K562 (cell line): ENCODE measurements around the gene TERB2. TPM values are rescaled to one million over a fixed set of nuclear protein-coding genes. Genes with fewer than 3 reads are reported as not detected.

Experiments used
- C11orf30 ChIP-seq: fragments of 450-650 bp; IDR thresholded peaks from 2 replicates; pipeline ENCODE4 v1.6.1; 2016; ENCODE audit warnings: low read depth, mild to moderate bottlenecking
- CAMTA2 ChIP-seq: fragments of 250-450 bp; sonication (Bioruptor Pico); conservative IDR thresholded peaks from 2 replicates; pipeline ENCODE4 v1.5.1; 2022
- CEBPG ChIP-seq, 3 experiments: fragments of 200-800 bp in 1 of 3; sonication (Bioruptor generic) in 1 of 3; sonication (generic) in 1 of 3; formaldehyde crosslinking in 1 of 3; IDR thresholded peaks in 2 of 3; conservative IDR thresholded peaks in 1 of 3; 2 replicates each; pipeline versions ENCODE4 v1.6.1 to v1.8.0; 2016 to 2022; ENCODE audit warnings: missing compliant biosample characterization in 2 of 3, missing genetic modification characterization in 2 of 3, mild to moderate bottlenecking in 1 of 3, missing genetic modification reagents in 1 of 3
- DDX20 ChIP-seq: fragments of 450-650 bp; IDR thresholded peaks from 2 replicates; pipeline ENCODE4 v1.6.1; 2016; ENCODE audit warnings: missing genetic modification characterization, low read depth, mild to moderate bottlenecking, missing compliant biosample characterization, moderate library complexity
- FIP1L1 ChIP-seq: fragments of 200-400 bp; formaldehyde crosslinking; IDR thresholded peaks from 2 replicates; pipeline ENCODE4 v1.6.1; 2018; ENCODE audit warnings: mild to moderate bottlenecking, low read depth, low read length; ENCODE audit not compliant: poor library complexity, severe bottlenecking
- JUNB ChIP-seq: fragments of 450-650 bp; formaldehyde crosslinking; conservative IDR thresholded peaks from 2 replicates; pipeline ENCODE4 v1.4.0; 2020; ENCODE audit warnings: mild to moderate bottlenecking
- TBP ChIP-seq: optimal IDR thresholded peaks from 2 replicates; pipeline ENCODE3; 2011; ENCODE audit warnings: low read depth, low read length, improper control_type of control experiment
- ZNF316 ChIP-seq: fragments of 450-650 bp; IDR thresholded peaks from 2 replicates; pipeline ENCODE4 v1.6.1; 2016
- ZNF696 ChIP-seq: fragments of 250-450 bp; sonication (Bioruptor Pico); conservative IDR thresholded peaks from 2 replicates; pipeline ENCODE4 v1.4.0; 2020; ENCODE audit warnings: mild to moderate bottlenecking, moderate library complexity
- ZNF75A ChIP-seq: fragments of 450-650 bp; formaldehyde crosslinking; IDR thresholded peaks from 2 replicates; pipeline ENCODE4 v1.4.0; 2020; ENCODE audit warnings: mild to moderate bottlenecking
- ZNF785 ChIP-seq: fragments of 250-450 bp; sonication (Bioruptor Pico); IDR thresholded peaks from 2 replicates; pipeline ENCODE4 v1.4.0; 2020; ENCODE audit warnings: mild to moderate bottlenecking
- polyA plus RNA-seq, 8 experiments: library from polyadenylated mRNA; depleted of rRNA in 4 of 8; stranded (reverse) in 5 of 8; unstranded in 3 of 8; fragments of >200 nt; fragmentation: Nextera tagmentation in 2 of 8; fragmentation: Illumina TruSeq in 1 of 8; extraction: Ambion mirVana in 2 of 8; extraction: Trizol in 1 of 8; gene quantifications; 2 replicates each; pipeline versions ENCODE4 v1.2.1 to v1.2.3, GENCODE V29; 2011 to 2014; ENCODE audit warnings: inconsistent platforms in 1 of 8, missing spikeins in 1 of 8
- total RNA-seq, 7 experiments: library from RNA; depleted of rRNA in 6 of 7; stranded (reverse); fragments of >200 nt in 6 of 7; fragmentation: Illumina TruSeq in 2 of 7; extraction: Trizol in 2 of 7; gene quantifications; 2 replicates each; pipeline versions ENCODE4 v1.2.1 to v1.2.3, GENCODE V29; 2011 to 2021; ENCODE audit warnings: low replicate concordance in 1 of 7
- TF ChIP-seq, protein P1 (sequence below): fragments of 450-650 bp; IDR thresholded peaks from 2 replicates; pipeline ENCODE4 v1.6.1; 2016; ENCODE audit warnings: low read depth
- TF ChIP-seq, protein P2 (sequence below): sonication (generic); formaldehyde crosslinking; IDR thresholded peaks from 2 replicates; pipeline ENCODE4 v1.8.1; 2023; ENCODE audit warnings: mild to moderate bottlenecking, missing genetic modification reagents
- TF ChIP-seq, protein P3 (sequence below): IDR thresholded peaks from 2 replicates; pipeline ENCODE4 v1.6.1; 2011; ENCODE audit not compliant: insufficient read length; ENCODE audit errors: extremely low read depth
- TF ChIP-seq, protein P4 (sequence below): fragments of 200-800 bp; sonication (Bioruptor generic); IDR thresholded peaks from 2 replicates; pipeline ENCODE4 v1.6.1; 2017; ENCODE audit warnings: missing genetic modification characterization, missing compliant biosample characterization

TERB2 gene
- total and polyA plus RNA-seq, 9 of the 15 experiments (the other 6 are each of a cell fraction or from before 2014, with no cell fraction given): not detected

DNA sequence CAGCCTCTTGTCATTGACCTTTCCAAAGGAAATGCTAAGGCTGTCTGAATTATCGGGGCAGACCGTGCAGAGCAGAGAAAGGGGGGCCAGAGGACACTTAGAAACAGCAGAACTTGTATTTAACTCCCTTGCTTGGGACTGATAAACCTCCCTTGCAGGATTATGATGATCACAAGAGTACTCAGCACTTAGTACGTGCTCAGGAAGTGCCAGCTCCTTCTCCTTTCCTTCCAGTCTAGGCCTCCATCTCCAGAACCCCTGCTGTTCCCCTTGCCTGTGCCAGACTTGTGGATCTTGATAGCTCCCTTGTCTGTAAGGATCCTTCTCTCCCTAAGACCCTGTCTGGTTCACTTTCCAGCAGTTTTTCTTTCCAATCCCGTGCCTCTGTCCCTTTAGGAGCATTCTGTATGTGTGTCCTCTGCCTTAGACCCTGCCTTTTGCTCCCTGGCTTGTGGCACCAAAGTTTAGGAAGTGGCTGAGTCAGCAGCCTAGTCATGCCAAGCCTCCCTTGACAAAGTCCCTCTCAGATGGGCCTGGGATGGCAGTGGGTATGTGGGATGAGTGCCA is 67.3 kb downstream of the TERB2 start (continued):
- TF ChIP-seq, protein P1, sequence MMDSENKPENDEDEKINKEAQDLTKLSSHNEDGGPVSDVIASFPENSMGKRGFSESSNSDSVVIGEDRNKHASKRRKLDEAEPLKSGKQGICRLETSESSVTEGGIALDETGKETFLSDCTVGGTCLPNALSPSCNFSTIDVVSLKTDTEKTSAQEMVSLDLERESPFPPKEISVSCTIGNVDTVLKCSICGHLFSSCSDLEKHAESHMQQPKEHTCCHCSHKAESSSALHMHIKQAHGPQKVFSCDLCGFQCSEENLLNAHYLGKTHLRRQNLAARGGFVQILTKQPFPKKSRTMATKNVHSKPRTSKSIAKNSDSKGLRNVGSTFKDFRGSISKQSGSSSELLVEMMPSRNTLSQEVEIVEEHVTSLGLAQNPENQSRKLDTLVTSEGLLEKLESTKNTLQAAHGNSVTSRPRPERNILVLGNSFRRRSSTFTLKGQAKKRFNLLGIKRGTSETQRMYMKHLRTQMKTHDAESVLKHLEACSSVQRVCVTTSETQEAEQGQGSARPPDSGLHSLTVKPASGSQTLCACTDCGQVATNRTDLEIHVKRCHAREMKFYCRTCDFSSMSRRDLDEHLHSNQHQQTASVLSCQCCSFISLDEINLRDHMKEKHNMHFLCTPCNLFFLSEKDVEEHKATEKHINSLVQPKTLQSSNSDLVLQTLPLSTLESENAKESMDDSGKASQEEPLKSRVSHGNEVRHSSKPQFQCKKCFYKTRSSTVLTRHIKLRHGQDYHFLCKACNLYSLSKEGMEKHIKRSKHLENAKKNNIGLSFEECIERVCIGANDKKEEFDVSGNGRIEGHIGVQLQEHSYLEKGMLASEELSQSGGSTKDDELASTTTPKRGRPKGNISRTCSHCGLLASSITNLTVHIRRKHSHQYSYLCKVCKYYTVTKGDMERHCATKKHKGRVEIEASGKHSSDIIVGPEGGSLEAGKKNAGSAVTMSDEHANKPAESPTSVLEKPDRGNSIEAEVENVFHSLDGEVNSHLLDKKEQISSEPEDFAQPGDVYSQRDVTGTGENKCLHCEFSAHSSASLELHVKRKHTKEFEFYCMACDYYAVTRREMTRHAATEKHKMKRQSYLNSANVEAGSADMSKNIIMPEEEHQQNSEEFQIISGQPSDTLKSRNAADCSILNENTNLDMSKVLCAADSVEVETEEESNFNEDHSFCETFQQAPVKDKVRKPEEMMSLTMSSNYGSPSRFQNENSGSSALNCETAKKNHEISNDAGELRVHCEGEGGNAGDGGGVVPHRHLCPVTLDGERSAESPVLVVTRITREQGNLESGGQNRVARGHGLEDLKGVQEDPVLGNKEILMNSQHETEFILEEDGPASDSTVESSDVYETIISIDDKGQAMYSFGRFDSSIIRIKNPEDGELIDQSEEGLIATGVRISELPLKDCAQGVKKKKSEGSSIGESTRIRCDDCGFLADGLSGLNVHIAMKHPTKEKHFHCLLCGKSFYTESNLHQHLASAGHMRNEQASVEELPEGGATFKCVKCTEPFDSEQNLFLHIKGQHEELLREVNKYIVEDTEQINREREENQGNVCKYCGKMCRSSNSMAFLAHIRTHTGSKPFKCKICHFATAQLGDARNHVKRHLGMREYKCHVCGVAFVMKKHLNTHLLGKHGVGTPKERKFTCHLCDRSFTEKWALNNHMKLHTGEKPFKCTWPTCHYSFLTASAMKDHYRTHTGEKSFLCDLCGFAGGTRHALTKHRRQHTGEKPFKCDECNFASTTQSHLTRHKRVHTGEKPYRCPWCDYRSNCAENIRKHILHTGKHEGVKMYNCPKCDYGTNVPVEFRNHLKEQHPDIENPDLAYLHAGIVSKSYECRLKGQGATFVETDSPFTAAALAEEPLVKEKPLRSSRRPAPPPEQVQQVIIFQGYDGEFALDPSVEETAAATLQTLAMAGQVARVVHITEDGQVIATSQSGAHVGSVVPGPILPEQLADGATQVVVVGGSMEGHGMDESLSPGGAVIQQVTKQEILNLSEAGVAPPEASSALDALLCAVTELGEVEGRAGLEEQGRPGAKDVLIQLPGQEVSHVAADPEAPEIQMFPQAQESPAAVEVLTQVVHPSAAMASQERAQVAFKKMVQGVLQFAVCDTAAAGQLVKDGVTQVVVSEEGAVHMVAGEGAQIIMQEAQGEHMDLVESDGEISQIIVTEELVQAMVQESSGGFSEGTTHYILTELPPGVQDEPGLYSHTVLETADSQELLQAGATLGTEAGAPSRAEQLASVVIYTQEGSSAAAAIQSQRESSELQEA: no peak
- TF ChIP-seq, protein P2, sequence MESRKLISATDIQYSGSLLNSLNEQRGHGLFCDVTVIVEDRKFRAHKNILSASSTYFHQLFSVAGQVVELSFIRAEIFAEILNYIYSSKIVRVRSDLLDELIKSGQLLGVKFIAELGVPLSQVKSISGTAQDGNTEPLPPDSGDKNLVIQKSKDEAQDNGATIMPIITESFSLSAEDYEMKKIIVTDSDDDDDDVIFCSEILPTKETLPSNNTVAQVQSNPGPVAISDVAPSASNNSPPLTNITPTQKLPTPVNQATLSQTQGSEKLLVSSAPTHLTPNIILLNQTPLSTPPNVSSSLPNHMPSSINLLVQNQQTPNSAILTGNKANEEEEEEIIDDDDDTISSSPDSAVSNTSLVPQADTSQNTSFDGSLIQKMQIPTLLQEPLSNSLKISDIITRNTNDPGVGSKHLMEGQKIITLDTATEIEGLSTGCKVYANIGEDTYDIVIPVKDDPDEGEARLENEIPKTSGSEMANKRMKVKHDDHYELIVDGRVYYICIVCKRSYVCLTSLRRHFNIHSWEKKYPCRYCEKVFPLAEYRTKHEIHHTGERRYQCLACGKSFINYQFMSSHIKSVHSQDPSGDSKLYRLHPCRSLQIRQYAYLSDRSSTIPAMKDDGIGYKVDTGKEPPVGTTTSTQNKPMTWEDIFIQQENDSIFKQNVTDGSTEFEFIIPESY (CRISPR knock-in tag): no peak
- TF ChIP-seq TBP: no peak
- no peak for TF ChIP-seq FIP1L1
- no peak for TF ChIP-seq JUNB (CRISPR knock-in tag)
- TF ChIP-seq CEBPG (CRISPR knock-in tag; IDR thresholded peaks at IDR 0.05): no peak
- no peak for TF ChIP-seq CEBPG (tag; conservative IDR thresholded peaks at IDR 0.05 in 1 of 2, IDR thresholded peaks at IDR 0.05 in 1 of 2)
- no peak for TF ChIP-seq DDX20 (tag)
- no peak for TF ChIP-seq ZNF696 (CRISPR knock-in tag)
- TF ChIP-seq, protein P3, sequence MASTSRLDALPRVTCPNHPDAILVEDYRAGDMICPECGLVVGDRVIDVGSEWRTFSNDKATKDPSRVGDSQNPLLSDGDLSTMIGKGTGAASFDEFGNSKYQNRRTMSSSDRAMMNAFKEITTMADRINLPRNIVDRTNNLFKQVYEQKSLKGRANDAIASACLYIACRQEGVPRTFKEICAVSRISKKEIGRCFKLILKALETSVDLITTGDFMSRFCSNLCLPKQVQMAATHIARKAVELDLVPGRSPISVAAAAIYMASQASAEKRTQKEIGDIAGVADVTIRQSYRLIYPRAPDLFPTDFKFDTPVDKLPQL: no peak
- peak; percentile 86 for TF ChIP-seq C11orf30
- no peak for TF ChIP-seq CAMTA2 (CRISPR knock-in tag)
- TF ChIP-seq, protein P4, sequence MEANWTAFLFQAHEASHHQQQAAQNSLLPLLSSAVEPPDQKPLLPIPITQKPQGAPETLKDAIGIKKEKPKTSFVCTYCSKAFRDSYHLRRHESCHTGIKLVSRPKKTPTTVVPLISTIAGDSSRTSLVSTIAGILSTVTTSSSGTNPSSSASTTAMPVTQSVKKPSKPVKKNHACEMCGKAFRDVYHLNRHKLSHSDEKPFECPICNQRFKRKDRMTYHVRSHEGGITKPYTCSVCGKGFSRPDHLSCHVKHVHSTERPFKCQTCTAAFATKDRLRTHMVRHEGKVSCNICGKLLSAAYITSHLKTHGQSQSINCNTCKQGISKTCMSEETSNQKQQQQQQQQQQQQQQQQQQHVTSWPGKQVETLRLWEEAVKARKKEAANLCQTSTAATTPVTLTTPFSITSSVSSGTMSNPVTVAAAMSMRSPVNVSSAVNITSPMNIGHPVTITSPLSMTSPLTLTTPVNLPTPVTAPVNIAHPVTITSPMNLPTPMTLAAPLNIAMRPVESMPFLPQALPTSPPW: 0 out of 2 replicates have a peak, but pooled peaks have one; percentile 9
- TF ChIP-seq ZNF785 (CRISPR knock-in tag): no peak
- peak; percentile 85 for TF ChIP-seq ZNF316
- no peak for TF ChIP-seq ZNF75A (CRISPR knock-in tag)
